ENCODE data around the gene KIF5A. TPM values are rescaled to one million over a fixed set of nuclear protein-coding genes. Genes with fewer than 3 reads are reported as not detected.

KIF5A gene
- total RNA-seq, 1 donor from 2014 or later: under 0.01 TPM

- no peak for DNase-seq (ENCODE audit: low read depth in 2 of 2)
Observed at GRCh38 chr12:57519796-57520052, 30.1 kb upstream of the KIF5A start.

- peak; percentile 100 for DNase-seq (ENCODE audit: low read depth in 2 of 2)
Observed at GRCh38 chr12:57520053-57520818, 29.6 kb upstream of the KIF5A start, which contains the start of gene DDIT3. Gene DDIT3 (minus strand): TSS chr12:57520514. CDS start chr12:57517406, 3,108 bp downstream.

GRCh38 chr12:57521525-57522010 is 28.3 kb upstream of the KIF5A start:
- peak; percentile 57 to 64 for DNase-seq (ENCODE audit: low read depth in 2 of 2)

- peak; percentile 94 for DNase-seq (ENCODE audit: low read depth in 2 of 2)
Observed at GRCh38 chr12:57522011-57522886, 27.6 kb upstream of the KIF5A start, which contains the start of gene MBD6. Gene MBD6 (plus strand): TSS chr12:57522824. CDS start chr12:57524304, 1,480 bp downstream.

- peak; percentile 39 to 77 for DNase-seq (ENCODE audit: low read depth in 2 of 2)
Observed at GRCh38 chr12:57522887-57523705, 26.7 kb upstream of the KIF5A start.

GRCh38 chr12:57523706-57524614 is 25.9 kb upstream of the KIF5A start:
- no peak for DNase-seq (ENCODE audit: low read depth in 2 of 2)

- DNase-seq (ENCODE audit: low read depth in 2 of 2): no peak
Observed at GRCh38 chr12:57524814-57525614, 24.8 kb upstream of the KIF5A start.

- DNase-seq (ENCODE audit: low read depth in 2 of 2): no peak
Observed at GRCh38 chr12:57525615-57526383, 24.0 kb upstream of the KIF5A start.

GRCh38 chr12:57526477-57527126 is 23.2 kb upstream of the KIF5A start:
- DNase-seq (ENCODE audit: low read depth in 2 of 2): no peak

- DNase-seq (ENCODE audit: low read depth in 2 of 2): no peak
Observed at GRCh38 chr12:57527184-57527583, 22.7 kb upstream of the KIF5A start.

GRCh38 chr12:57528176-57528575 is 21.7 kb upstream of the KIF5A start:
- DNase-seq (ENCODE audit: low read depth in 2 of 2): no peak

- no peak for DNase-seq (ENCODE audit: low read depth in 2 of 2)
Observed at GRCh38 chr12:57528831-57529555, 20.9 kb upstream of the KIF5A start.

GRCh38 chr12:57529831-57530230 is 20.0 kb upstream of the KIF5A start:
- DNase-seq (ENCODE audit: low read depth in 2 of 2): no peak

- DNase-seq (ENCODE audit: low read depth in 2 of 2): no peak
Observed at GRCh38 chr12:57530396-57531142, 19.3 kb upstream of the KIF5A start.

- no peak for DNase-seq (ENCODE audit: low read depth in 2 of 2)
Observed at GRCh38 chr12:57531836-57532235, 18.0 kb upstream of the KIF5A start.

GRCh38 chr12:57533108-57533507 is 16.7 kb upstream of the KIF5A start:
- DNase-seq (ENCODE audit: low read depth in 2 of 2): no peak

- DNase-seq (ENCODE audit: low read depth in 2 of 2): no peak
Observed at GRCh38 chr12:57534250-57534649, 15.6 kb upstream of the KIF5A start.

Measured in lung microvascular endothelial cell (primary cell).